GM21737 (cell line): ENCODE results near the gene MLLT1.

Source experiments
- ATAC-seq: cut with Tn5 transposase; IDR thresholded peaks from one replicate; pipeline ENCODE4 v1.9.1; 2021; ENCODE audit warnings: mild to moderate bottlenecking, moderate library complexity; ENCODE audit not compliant: unreplicated experiment

Gene MLLT1

GRCh38 chr19:6236310-6237291 is 43.2 kb downstream of the MLLT1 start:
- no peak for ATAC-seq

DNA sequence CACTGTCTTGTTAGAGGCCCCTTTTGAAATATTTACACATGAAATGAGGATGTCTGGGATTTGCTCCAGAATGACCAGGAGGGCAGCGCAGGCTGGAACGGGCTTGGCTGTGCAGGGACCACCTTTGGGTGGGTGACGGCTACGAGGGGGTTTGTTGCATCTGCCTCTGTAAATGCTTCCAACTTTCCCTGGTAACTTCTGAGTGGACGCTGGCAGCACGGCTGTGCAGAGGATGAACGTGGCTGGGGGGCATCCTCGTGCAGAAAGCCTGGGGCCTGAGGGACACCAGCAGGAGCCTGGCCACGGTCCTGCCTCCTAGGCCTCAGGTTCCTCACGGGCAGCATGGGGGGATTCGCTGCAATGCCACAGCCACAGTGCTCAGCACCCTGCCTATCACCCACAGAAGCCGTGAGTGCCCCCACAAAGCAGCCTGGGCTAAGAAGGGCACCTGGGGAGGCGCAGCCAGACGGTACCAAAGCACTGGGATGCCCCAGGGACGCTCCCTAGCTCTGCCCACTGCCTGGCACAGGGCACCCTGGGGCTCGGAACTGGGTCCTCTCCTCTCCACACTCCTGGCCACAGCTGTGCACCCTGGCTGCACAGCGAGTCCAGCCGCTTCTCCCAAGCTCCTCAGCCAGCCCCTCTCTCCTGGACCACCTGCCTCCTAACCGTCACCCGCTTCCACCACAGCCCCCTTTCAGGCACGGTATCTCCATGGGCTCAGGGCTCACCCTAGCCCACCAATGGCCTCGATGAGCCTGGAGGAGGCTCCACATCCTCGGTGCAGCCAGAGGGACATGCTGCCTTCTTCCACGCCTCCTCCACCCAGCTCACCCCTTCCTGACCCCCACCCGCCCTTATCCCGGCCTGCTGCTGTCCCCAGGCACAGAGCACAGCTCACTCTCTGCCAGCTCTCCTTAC is 44.5 kb downstream of the MLLT1 start:
- no peak for ATAC-seq

GRCh38 chr19:6234527-6234926 is 45.2 kb downstream of the MLLT1 start:
- no peak for ATAC-seq

- no peak for ATAC-seq
Observed at GRCh38 chr19:6233827-6234511, 45.8 kb downstream of the MLLT1 start.

DNA sequence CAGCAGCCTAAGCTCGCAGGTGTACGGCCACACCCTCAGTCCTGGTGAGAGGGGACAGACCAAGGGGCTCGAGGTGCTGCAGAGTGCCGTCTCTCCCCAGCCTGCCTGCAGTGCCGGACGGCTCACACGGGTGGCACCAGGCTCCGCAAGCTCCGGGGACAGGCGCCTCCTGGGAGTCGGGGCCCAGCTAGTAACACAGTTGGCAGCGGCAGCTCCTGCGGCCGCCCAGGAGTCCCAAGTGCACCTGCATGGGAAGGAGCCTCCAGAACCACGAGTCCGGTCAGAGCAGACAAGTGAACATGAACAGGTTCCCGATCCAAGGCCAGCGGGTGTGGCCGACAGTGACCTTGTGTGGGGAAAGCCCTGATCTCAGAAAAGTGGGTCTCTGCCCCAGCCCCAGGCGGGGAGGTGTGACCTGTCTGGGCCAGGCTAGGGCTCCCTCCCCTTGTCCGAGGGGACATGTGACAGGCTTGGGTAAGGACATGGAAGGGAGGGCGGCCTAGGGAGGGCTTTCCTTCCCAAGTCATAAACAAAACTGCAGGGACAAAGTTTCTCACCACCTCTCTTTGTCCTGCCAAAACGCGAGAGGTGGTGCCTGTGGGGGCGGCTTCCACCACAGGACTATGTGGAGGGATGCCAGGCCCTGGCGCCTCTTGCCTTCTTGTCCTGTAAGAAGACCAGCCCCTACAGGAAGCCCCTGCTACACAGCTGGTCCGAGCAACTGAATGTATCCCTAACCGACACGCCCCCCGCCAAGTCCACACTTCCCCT is 46.5 kb downstream of the MLLT1 start:
- no peak for ATAC-seq

DNA sequence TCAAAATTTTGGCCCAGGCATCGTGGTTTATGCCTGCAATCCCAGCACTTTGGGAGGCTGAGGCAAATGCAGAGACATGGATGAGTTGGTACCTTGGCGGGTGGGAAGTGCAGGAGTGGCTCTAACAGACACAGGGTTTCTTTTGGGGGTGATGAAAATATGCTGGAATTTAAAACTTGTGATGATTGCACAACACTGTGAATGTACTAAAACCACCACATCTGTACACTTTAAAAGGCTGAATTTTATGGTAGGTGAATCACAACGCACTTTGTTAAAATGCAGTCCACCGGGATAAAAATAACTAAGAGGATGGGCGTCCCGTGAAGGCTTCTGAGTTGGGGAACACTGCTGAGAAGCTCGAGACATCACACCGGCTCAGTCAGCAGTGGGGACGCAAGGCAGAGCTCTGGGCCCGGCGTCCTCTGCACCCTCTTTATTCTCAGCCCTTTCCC is 47.1 kb downstream of the MLLT1 start:
- ATAC-seq: no peak

DNA sequence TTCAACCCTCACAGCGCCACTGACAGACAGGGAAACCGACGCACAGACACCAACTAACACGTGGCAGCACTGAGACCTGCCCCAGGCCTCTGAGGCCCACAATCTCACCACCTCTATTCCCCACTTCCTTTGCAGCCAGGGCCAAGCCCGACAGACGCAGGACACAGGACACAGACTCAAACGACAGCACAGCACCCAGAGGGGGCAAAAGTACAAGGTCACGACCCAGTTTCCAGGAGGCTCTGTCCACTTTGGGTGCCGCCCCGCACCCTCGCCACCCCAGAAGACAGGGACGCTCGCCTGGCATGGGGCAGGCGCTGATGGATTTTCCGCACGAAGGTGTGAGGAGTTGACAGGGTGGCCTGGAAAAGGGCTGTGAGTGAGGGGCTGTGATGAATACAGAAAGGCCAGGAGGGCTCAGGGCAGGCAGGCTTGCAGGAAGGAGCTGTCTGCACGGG is 48.8 kb downstream of the MLLT1 start:
- ATAC-seq: no peak

DNA sequence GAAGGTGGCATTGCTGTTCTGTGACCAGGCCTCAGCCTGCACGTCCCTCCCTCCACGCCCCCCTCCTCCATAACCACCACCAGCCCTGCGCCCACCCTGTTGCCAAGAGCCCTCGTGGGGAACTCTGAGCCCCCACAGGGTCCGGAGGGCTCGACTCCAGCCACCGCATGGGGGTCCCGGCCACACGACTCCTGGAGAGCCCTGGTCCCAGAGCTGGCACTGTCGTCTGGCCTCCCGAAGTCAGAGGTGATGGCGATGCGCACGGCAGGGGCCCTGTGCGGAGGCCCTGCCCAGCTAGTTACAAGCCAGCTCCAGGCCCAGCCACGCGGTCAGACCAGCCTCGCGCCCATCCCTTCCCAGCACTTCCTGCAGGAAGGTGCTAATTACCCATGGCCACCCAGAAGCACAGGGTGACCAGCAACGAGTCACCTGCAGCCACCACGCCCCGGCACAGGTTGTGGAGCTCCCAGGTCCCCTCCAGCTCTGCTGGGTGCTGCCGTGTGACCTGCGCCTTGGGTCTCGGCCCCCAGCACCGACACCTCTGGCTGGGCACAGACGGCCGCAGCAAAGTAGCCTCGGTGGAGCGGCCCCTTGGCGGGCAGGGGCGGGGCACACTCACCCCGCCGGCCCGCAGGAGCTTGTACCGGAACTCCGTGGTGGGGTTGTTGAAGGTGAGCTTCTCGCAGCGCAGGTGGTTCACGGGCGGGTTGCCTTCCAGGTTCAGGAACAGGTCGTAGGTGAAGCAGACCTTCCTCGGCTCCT is 49.6 kb downstream of the MLLT1 start:
- ATAC-seq: no peak

DNA sequence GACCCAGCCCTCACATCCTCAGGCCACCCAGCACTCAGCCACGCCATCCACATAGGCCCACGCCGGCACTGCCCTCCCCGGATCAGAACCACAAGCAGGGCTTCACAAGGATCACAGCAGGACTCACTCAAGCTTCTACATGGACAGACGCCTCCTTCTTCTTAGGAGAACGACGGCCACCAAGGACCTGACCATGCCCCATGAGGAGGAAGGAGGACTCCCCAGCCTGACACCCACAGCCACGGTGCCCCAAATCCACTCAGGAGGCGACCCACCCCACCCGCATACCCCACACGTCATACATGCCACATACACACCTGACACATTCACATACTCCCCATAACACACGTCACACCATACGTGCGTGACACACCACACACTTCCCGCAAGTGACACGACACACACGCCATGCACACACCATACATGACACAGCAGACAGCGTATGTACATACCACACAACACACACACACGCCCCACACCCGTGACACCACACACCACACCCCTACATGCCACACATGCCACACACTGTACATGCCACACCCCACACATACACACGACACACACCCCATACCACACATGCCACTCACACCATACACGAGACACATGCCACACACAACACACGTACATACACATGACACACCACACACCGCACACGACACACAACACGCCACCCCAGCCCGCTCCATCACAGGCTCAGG is 50.4 kb downstream of the MLLT1 start:
- ATAC-seq: no peak

- ATAC-seq: no peak
Observed at GRCh38 chr19:6228551-6229215, 51.1 kb downstream of the MLLT1 start.

- no peak for ATAC-seq
Observed at GRCh38 chr19:6227936-6228325, 51.8 kb downstream of the MLLT1 start.

DNA sequence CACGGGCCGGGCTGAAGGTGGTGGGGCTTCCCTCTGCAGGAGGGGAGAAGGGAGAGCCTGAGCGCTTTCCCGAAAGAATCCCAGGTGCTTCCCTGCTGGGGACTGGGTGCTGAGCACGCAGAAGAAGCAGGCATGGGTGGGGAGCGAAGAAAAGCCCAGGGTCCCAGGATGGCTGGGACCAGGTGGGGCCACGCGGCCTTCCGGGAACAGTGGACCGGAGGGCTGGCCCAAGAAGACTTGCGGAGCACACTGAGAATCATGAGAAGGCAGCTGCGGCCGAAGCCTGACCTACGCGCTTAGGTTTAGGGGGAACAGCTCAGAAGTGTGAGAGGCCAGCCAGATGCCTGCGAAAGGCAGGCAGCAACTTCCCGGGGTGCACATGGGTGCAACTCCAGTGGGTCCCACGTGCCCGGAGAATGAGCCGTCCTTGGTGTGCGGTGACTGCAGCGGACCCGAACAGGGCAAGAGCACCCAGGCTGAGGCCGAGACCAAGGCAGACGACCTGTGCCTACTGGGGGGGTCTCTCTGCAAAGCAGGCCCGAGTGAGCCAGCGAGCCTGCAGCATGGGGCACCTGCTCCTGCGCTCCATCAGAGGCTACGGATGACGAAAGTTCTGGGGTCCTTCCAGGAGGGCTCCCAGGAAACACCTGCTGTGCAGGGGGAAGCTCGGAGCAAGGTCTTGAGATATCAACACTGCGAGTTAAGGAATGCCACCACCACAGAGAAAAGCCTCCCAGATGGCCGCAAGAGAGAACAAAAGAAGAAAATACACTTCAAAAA is 52.4 kb downstream of the MLLT1 start:
- no peak for ATAC-seq

DNA sequence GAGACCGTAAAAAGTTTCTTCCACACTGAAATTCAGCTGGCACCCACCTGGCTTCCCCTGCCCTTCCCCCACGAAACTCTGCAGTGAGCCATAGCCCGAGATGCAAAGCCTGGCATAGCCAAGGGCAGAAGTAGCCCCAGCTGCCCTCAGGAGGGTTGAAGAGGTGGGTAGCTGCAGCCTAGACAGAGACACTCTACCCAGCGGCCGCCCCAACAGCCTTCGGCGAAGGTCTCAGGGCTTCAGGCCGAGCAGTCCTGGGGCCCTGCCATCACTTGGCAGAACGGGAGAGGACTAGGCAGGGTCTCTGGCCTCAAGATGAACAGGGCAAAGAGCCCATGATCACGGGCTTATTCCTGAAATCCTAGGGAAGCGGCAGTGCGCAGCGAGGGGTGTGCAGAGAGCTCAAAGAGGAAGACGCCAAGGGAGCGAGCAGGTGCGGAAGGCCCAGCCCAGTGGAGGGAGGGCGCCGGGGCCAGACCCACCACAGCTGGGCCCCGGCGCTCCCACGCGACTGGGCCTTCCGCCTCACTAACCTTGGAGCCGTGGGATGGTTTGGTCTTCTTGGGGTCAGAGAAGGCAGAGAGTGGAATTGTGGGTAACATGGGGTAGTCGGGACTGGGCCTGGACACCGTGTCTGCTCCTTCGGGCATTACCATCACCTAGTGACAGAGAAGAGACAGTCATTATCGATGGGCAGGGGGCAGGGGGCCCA is 53.2 kb downstream of the MLLT1 start:
- ATAC-seq: no peak

- ATAC-seq: no peak
Observed at GRCh38 chr19:6226012-6226411, 53.8 kb downstream of the MLLT1 start.

DNA sequence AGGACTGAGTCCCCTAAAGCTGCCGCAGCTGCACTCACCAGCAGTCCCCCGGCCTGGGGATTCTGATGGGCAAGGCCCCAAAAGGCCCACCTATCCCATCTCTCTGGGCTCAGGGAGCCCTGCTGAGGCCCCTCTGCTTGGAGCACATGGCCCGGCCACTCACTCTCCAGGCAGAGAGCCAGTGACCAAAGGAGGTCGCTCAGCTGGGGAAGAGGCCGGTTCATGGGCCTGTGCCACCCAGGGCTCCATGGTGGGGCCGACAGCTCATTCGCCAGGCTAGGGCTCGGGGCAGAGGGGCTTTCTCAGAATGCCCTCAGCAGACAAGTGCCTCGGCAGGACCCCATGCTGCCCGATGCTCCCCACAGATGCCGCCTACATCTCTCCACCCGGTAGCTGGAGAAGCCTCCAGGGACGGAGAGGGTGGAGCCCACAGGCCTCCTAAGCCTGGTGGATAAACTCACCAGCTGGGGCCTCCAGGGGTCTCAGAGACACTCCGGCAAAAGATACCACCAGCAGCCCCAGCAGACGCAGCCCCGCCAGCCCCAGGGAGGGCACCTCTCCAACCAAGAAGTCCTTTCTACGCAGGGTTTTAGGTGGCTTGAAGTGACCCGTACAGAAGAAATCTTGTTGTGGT is 54.4 kb downstream of the MLLT1 start:
- ATAC-seq: no peak

DNA sequence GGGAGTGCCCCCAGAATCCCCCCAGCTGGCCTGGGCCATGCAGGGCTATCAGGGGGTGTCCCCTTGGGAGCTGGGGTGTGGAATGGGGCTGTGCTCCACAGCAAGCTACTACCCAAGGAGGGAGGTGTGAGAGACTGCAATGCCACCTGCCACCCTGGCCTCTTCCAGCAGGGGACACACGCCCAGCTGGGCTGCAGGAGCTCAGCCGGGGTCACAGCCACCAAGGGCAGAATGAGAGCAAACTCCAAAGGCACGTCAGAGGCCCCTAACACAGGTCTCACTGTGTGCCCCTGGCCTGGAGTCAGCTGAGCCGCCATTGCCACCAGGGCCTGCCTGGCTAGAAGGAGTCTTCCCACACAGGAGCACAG is 55.5 kb downstream of the MLLT1 start:
- ATAC-seq: no peak
